ENCODE data around the gene IFNA13.
"Not testable (repeated sequence)": the region's sequence is repeated elsewhere in the genome, so short reads cannot be mapped to it uniquely, and the experiment has no call there.

The IFNA13 gene

GRCh38 chr9:21367957-21368356 lies at the start of gene IFNA13:
TSS of gene IFNA13 (minus strand) at chr9:21368057. CDS start at chr9:21368010, 47 bp downstream.
- FAIRE-seq: peak; percentile 40
- no peak for DNase-seq (ENCODE audit: insufficient read length, low spot score)

GRCh38 chr9:21415493-21416267 lies 47.8 kb upstream of the IFNA13 start:
- no peak for DNase-seq (ENCODE audit: insufficient read length, low spot score)
- FAIRE-seq: no peak

GRCh38 chr9:21414220-21414940 lies 46.5 kb upstream of the IFNA13 start:
- no peak for FAIRE-seq
- DNase-seq (ENCODE audit: insufficient read length, low spot score): no peak

- DNase-seq (ENCODE audit: insufficient read length, low spot score) (no peak), FAIRE-seq (no peak)
Measured at GRCh38 chr9:21413624-21414023, 45.8 kb upstream of the IFNA13 start.

GRCh38 chr9:21413151-21413550 lies 45.3 kb upstream of the IFNA13 start:
- DNase-seq (ENCODE audit: insufficient read length, low spot score): no peak
- FAIRE-seq: no peak

GRCh38 chr9:21412107-21412506 lies 44.2 kb upstream of the IFNA13 start:
- DNase-seq (ENCODE audit: insufficient read length, low spot score) (no peak), FAIRE-seq (peak; percentile 75)

- DNase-seq (ENCODE audit: insufficient read length, low spot score) (no peak), FAIRE-seq (no peak)
Measured at GRCh38 chr9:21408817-21409216, 41.0 kb upstream of the IFNA13 start, which contains the start of gene IFNA8. TSS of gene IFNA8 (plus strand) at chr9:21409117. CDS start at chr9:21409177, 60 bp downstream.

GRCh38 chr9:21404146-21404545 lies 36.3 kb upstream of the IFNA13 start:
- FAIRE-seq (no peak), DNase-seq (ENCODE audit: insufficient read length, low spot score) (no peak)

- FAIRE-seq (no peak), DNase-seq (ENCODE audit: insufficient read length, low spot score) (no peak)
Measured at GRCh38 chr9:21402386-21403251, 34.8 kb upstream of the IFNA13 start.

- DNase-seq (ENCODE audit: insufficient read length, low spot score): no peak
- FAIRE-seq: no peak
Measured at GRCh38 chr9:21399956-21400355, 32.1 kb upstream of the IFNA13 start.

- FAIRE-seq: peak; percentile 67
- DNase-seq (ENCODE audit: insufficient read length, low spot score): no peak
Measured at GRCh38 chr9:21398955-21399489, 31.2 kb upstream of the IFNA13 start.

GRCh38 chr9:21395778-21396717 lies 28.2 kb upstream of the IFNA13 start:
- FAIRE-seq (peak; percentile 97), DNase-seq (ENCODE audit: insufficient read length, low spot score) (no peak)

GRCh38 chr9:21392270-21392669 lies 24.4 kb upstream of the IFNA13 start:
- FAIRE-seq (peak; percentile 87), DNase-seq (ENCODE audit: insufficient read length, low spot score) (no peak)

GRCh38 chr9:21385131-21385670 lies 17.3 kb upstream of the IFNA13 start, which contains the start of gene IFNA2:
TSS of gene IFNA2 (minus strand) at chr9:21385398. CDS start at chr9:21385329, 69 bp downstream.
- peak; percentile 75 for FAIRE-seq
- DNase-seq (ENCODE audit: insufficient read length, low spot score): no peak

- FAIRE-seq: peak; percentile 44
Measured at GRCh38 chr9:21383627-21384026, 15.8 kb upstream of the IFNA13 start.

GRCh38 chr9:21381448-21382339 lies 13.8 kb upstream of the IFNA13 start:
- DNase-seq (ENCODE audit: insufficient read length, low spot score) (peak; percentile 42), FAIRE-seq (peak; percentile 100)

More at GRCh38 chr9:21383627-21384026, 15.8 kb upstream of the IFNA13 start:
- no peak for DNase-seq (ENCODE audit: insufficient read length, low spot score)

- FAIRE-seq: peak; percentile 54
Measured at GRCh38 chr9:21371467-21371866, 3.6 kb upstream of the IFNA13 start.

GRCh38 chr9:21367169-21367568 lies 688 bp downstream of the IFNA13 start:
- not testable (repeated sequence) for FAIRE-seq; DNase-seq (ENCODE audit: insufficient read length, low spot score)

More at GRCh38 chr9:21371467-21371866, 3.6 kb upstream of the IFNA13 start:
- not testable (repeated sequence) for DNase-seq (ENCODE audit: insufficient read length, low spot score)
